Epithelial cell of esophagus (primary cell): ENCODE data around the gene PLCB1.

ENCODE experiments used
- DNase-seq: peaks from one replicate; pipeline ENCODE4 v3.0.0; 2010; ENCODE audit warnings: low read depth
- H3K4me3 ChIP-seq: 2 replicates; pipeline ENCODE4 v1.5.1; 2011; ENCODE audit warnings: mild to moderate bottlenecking, low read length, control low read depth
- CTCF ChIP-seq: IDR thresholded peaks from 2 replicates; pipeline ENCODE4 v1.5.1; 2011; ENCODE audit warnings: low read depth, mild to moderate bottlenecking, low read length, control low read depth, inconsistent platforms; ENCODE audit not compliant: insufficient read depth; ENCODE audit errors: missing control alignments

The PLCB1 gene

GRCh38 chr20:8774412-8774811, 642.3 kb downstream of the PLCB1 start:
- no peak overlapping the region for H3K4me3 ChIP-seq
- no peak for TF ChIP-seq CTCF
- peak; percentile 34 for DNase-seq

- H3K4me3 ChIP-seq = no peak overlapping the region
- no peak for TF ChIP-seq CTCF
- DNase-seq = no peak
Measured at GRCh38 chr20:8777911-8778310, 645.8 kb downstream of the PLCB1 start.

GRCh38 chr20:8778387-8778786, 646.3 kb downstream of the PLCB1 start:
- no peak overlapping the region for H3K4me3 ChIP-seq
- no peak for TF ChIP-seq CTCF
- no peak for DNase-seq

- no peak for TF ChIP-seq CTCF
- H3K4me3 ChIP-seq = no peak overlapping the region
- no peak for DNase-seq
Measured at GRCh38 chr20:8780915-8781314, 648.8 kb downstream of the PLCB1 start.

GRCh38 chr20:8782804-8783203, 650.7 kb downstream of the PLCB1 start:
- DNase-seq = no peak
- TF ChIP-seq CTCF = no peak
- H3K4me3 ChIP-seq = no peak overlapping the region

GRCh38 chr20:8783734-8784133, 651.7 kb downstream of the PLCB1 start:
- no peak for TF ChIP-seq CTCF
- no peak for DNase-seq
- no peak overlapping the region for H3K4me3 ChIP-seq

GRCh38 chr20:8786383-8786782, 654.3 kb downstream of the PLCB1 start:
- TF ChIP-seq CTCF = no peak

More at GRCh38 chr20:8786383-8786782, 654.3 kb downstream of the PLCB1 start:
- no peak for DNase-seq
- H3K4me3 ChIP-seq = no peak overlapping the region
